Measurements from ENCODE around the gene ZNF33B.
A peak's percentile ranks its signal among the peaks of the same experiment; 100 is the strongest.

The ZNF33B gene

GRCh38 chr10:42596196-42596595 lies 42.2 kb downstream of the ZNF33B start:
- no peak overlapping the region for H3K27ac ChIP-seq (replicated peaks)
- H3K4me3 ChIP-seq (replicated peaks; ENCODE audit: insufficient read depth, low read length) = no peak overlapping the region
- no peak for TF ChIP-seq POLR2AphosphoS5 (IDR thresholded peaks at IDR 0.05; ENCODE audit: low read depth)
- no peak for TF ChIP-seq REST (IDR thresholded peaks at IDR 0.05; ENCODE audit: insufficient replicate concordance, low read depth)
- TF ChIP-seq, protein P1, sequence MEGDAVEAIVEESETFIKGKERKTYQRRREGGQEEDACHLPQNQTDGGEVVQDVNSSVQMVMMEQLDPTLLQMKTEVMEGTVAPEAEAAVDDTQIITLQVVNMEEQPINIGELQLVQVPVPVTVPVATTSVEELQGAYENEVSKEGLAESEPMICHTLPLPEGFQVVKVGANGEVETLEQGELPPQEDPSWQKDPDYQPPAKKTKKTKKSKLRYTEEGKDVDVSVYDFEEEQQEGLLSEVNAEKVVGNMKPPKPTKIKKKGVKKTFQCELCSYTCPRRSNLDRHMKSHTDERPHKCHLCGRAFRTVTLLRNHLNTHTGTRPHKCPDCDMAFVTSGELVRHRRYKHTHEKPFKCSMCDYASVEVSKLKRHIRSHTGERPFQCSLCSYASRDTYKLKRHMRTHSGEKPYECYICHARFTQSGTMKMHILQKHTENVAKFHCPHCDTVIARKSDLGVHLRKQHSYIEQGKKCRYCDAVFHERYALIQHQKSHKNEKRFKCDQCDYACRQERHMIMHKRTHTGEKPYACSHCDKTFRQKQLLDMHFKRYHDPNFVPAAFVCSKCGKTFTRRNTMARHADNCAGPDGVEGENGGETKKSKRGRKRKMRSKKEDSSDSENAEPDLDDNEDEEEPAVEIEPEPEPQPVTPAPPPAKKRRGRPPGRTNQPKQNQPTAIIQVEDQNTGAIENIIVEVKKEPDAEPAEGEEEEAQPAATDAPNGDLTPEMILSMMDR (IDR thresholded peaks at IDR 0.05; ENCODE audit: insufficient read depth, low read length) = no peak
- no peak for TF ChIP-seq SPI1 (IDR thresholded peaks at IDR 0.05; ENCODE audit: borderline replicate concordance, low read depth)
- no peak for TF ChIP-seq GABPA (IDR thresholded peaks at IDR 0.05; ENCODE audit: low read depth)
- DNase-seq (ENCODE audit: low read depth in 1 of 2, low spot score in 1 of 2) = no peak
- H3K27me3 ChIP-seq (ENCODE audit: insufficient read depth, poor library complexity, severe bottlenecking) = no peaks in the 10 kb centered on the region

GRCh38 chr10:42594246-42594650 lies 44.1 kb downstream of the ZNF33B start:
- peak in 1 of 2 experiments; percentile 35 for DNase-seq (ENCODE audit: low read depth in 1 of 2, low spot score in 1 of 2)
- Histone ChIP-seq H3K27me3 (ENCODE audit: insufficient read depth, poor library complexity, severe bottlenecking) (no peaks in the 10 kb centered on the region), H3K27ac (replicated peaks) (no peak overlapping the region), H3K4me3 (replicated peaks; ENCODE audit: insufficient read depth, low read length) (no peak overlapping the region)
- no peak for TF ChIP-seq SPI1 (IDR thresholded peaks at IDR 0.05; ENCODE audit: borderline replicate concordance, low read depth)
- no peak for TF ChIP-seq GABPA (IDR thresholded peaks at IDR 0.05; ENCODE audit: low read depth)
- TF ChIP-seq, protein P1 (IDR thresholded peaks at IDR 0.05; ENCODE audit: insufficient read depth, low read length) = no peak
- no peak for TF ChIP-seq REST (IDR thresholded peaks at IDR 0.05; ENCODE audit: insufficient replicate concordance, low read depth)
- TF ChIP-seq POLR2AphosphoS5 (IDR thresholded peaks at IDR 0.05; ENCODE audit: low read depth) = no peak

- no peaks in the 10 kb centered on the region for H3K27me3 ChIP-seq (ENCODE audit: insufficient read depth, poor library complexity, severe bottlenecking)
- H3K27ac ChIP-seq (replicated peaks) = no peak overlapping the region
- H3K4me3 ChIP-seq (replicated peaks; ENCODE audit: insufficient read depth, low read length) = no peak overlapping the region
- TF ChIP-seq REST (IDR thresholded peaks at IDR 0.05; ENCODE audit: insufficient replicate concordance, low read depth) = no peak
- no peak for TF ChIP-seq SPI1 (IDR thresholded peaks at IDR 0.05; ENCODE audit: borderline replicate concordance, low read depth)
- TF ChIP-seq, protein P1 (IDR thresholded peaks at IDR 0.05; ENCODE audit: insufficient read depth, low read length) = no peak
- no peak for TF ChIP-seq GABPA (IDR thresholded peaks at IDR 0.05; ENCODE audit: low read depth)
- no peak for TF ChIP-seq POLR2AphosphoS5 (IDR thresholded peaks at IDR 0.05; ENCODE audit: low read depth)
- no peak for DNase-seq (ENCODE audit: low read depth in 1 of 2, low spot score in 1 of 2)
Observed at GRCh38 chr10:42593284-42593683, 45.1 kb downstream of the ZNF33B start.
